HEK293 (cell line): ENCODE data around the gene VN1R2.

ENCODE experiments used
- KLF16 ChIP-seq: fragments of 450-650 bp; formaldehyde crosslinking; IDR thresholded peaks from 2 replicates; pipeline ENCODE4 v1.5.1; 2017; ENCODE audit warnings: missing biosample characterization, missing genetic modification characterization
- KLF9 ChIP-seq: fragments of 450-650 bp; formaldehyde crosslinking; IDR thresholded peaks from 2 replicates; pipeline ENCODE4 v1.5.1; 2016; ENCODE audit warnings: missing biosample characterization, missing genetic modification characterization, low read depth
- SETDB1 ChIP-seq: IDR thresholded peaks from one replicate; pipeline ENCODE4 v1.6.1; 2017; ENCODE audit warnings: mild to moderate bottlenecking, low read length, moderate library complexity, mixed read lengths; ENCODE audit not compliant: insufficient read length
- SP7 ChIP-seq: fragments of 450-650 bp; formaldehyde crosslinking; IDR thresholded peaks from 2 replicates; pipeline ENCODE4 v1.5.1; 2016; ENCODE audit warnings: missing biosample characterization, missing genetic modification characterization
- ZNF19 ChIP-seq: fragments of 450-650 bp; formaldehyde crosslinking; IDR thresholded peaks from 2 replicates; pipeline ENCODE4; 2016; ENCODE audit warnings: missing biosample characterization, missing genetic modification characterization, low read depth
- ZNF354C ChIP-seq: fragments of 450-650 bp; formaldehyde crosslinking; IDR thresholded peaks from 2 replicates; pipeline ENCODE4 v1.5.1; 2016; ENCODE audit warnings: missing biosample characterization, missing genetic modification characterization, low read depth, borderline replicate concordance
- ZNF48 ChIP-seq: fragments of 450-650 bp; formaldehyde crosslinking; IDR thresholded peaks from 2 replicates; pipeline ENCODE4 v1.5.1; 2016; ENCODE audit warnings: missing biosample characterization, missing genetic modification characterization
- ZNF624 ChIP-seq: fragments of 450-650 bp; formaldehyde crosslinking; IDR thresholded peaks from 2 replicates; pipeline ENCODE4 v1.5.1; 2017; ENCODE audit warnings: missing biosample characterization, missing genetic modification characterization
- ZNF747 ChIP-seq: fragments of 450-650 bp; formaldehyde crosslinking; IDR thresholded peaks from 2 replicates; pipeline ENCODE4 v1.5.1; 2016; ENCODE audit warnings: missing biosample characterization, missing genetic modification characterization
- ZNF830 ChIP-seq: fragments of 450-650 bp; IDR thresholded peaks from 2 replicates; pipeline ENCODE4 v1.5.0; 2018; ENCODE audit warnings: missing biosample characterization, missing genetic modification characterization, low read depth, mild to moderate bottlenecking, moderate library complexity
- ZSCAN23 ChIP-seq: fragments of 450-650 bp; formaldehyde crosslinking; IDR thresholded peaks from 2 replicates; pipeline ENCODE4 v1.5.1; 2016; ENCODE audit warnings: missing biosample characterization, missing genetic modification characterization
- TF ChIP-seq, protein P1 (sequence below): fragments of 450-650 bp; formaldehyde crosslinking; IDR thresholded peaks from 2 replicates; pipeline ENCODE4 v1.5.1; 2016; ENCODE audit warnings: missing biosample characterization, missing genetic modification characterization
- TF ChIP-seq, protein P2 (sequence below): fragments of 450-650 bp; formaldehyde crosslinking; IDR thresholded peaks from 2 replicates; pipeline ENCODE4 v1.5.1; 2016; ENCODE audit warnings: missing biosample characterization, missing genetic modification characterization
- TF ChIP-seq, protein P3 (sequence below): fragments of 450-650 bp; formaldehyde crosslinking; IDR thresholded peaks from 2 replicates; pipeline ENCODE4 v1.5.1; 2016; ENCODE audit warnings: missing biosample characterization, missing genetic modification characterization

DNA sequence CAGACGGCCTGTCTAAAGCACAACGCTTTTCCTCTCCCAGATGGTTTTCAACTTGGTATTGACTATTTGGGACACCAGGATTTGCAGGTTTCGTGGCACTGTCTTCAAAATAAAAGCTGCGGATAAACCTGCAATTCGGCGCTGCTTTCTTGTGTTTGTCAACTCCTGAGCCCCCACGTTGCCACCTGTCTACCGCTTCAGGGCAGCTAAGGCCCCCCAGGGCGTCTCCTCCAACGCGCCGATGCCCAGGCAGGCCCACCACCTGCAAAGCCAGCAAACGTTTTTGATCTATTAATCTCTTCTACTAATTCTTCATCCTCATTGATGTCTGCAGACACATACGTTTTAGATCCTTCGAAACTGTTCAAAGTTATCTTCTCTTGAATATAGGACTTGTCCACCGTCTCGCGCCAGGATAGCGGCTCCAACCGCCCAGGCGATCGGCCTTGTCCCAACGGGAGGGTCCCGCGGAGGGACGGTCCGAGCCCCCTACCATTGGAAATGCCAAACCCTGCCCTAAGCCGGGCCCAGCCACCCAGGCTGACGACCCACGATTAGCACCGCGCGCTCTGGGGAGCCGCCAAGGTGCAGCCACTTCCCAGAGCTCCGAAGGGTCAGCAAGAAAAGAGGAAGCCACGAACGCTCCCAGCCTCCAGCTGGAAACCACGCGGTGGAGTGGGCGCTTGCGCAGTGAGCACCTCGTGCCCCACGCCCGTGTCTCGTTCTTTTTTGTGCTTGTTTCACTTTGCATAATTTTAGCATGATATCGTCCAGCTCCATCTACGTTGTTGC, 32.9 kb downstream of the VN1R2 start:
- TF ChIP-seq, protein P1, sequence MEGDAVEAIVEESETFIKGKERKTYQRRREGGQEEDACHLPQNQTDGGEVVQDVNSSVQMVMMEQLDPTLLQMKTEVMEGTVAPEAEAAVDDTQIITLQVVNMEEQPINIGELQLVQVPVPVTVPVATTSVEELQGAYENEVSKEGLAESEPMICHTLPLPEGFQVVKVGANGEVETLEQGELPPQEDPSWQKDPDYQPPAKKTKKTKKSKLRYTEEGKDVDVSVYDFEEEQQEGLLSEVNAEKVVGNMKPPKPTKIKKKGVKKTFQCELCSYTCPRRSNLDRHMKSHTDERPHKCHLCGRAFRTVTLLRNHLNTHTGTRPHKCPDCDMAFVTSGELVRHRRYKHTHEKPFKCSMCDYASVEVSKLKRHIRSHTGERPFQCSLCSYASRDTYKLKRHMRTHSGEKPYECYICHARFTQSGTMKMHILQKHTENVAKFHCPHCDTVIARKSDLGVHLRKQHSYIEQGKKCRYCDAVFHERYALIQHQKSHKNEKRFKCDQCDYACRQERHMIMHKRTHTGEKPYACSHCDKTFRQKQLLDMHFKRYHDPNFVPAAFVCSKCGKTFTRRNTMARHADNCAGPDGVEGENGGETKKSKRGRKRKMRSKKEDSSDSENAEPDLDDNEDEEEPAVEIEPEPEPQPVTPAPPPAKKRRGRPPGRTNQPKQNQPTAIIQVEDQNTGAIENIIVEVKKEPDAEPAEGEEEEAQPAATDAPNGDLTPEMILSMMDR (tag by site-specific recombination): no peak
- TF ChIP-seq, protein P2, sequence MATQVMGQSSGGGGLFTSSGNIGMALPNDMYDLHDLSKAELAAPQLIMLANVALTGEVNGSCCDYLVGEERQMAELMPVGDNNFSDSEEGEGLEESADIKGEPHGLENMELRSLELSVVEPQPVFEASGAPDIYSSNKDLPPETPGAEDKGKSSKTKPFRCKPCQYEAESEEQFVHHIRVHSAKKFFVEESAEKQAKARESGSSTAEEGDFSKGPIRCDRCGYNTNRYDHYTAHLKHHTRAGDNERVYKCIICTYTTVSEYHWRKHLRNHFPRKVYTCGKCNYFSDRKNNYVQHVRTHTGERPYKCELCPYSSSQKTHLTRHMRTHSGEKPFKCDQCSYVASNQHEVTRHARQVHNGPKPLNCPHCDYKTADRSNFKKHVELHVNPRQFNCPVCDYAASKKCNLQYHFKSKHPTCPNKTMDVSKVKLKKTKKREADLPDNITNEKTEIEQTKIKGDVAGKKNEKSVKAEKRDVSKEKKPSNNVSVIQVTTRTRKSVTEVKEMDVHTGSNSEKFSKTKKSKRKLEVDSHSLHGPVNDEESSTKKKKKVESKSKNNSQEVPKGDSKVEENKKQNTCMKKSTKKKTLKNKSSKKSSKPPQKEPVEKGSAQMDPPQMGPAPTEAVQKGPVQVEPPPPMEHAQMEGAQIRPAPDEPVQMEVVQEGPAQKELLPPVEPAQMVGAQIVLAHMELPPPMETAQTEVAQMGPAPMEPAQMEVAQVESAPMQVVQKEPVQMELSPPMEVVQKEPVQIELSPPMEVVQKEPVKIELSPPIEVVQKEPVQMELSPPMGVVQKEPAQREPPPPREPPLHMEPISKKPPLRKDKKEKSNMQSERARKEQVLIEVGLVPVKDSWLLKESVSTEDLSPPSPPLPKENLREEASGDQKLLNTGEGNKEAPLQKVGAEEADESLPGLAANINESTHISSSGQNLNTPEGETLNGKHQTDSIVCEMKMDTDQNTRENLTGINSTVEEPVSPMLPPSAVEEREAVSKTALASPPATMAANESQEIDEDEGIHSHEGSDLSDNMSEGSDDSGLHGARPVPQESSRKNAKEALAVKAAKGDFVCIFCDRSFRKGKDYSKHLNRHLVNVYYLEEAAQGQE (tag by site-specific recombination): no peak
- no peak for TF ChIP-seq SP7 (tag by site-specific recombination)
- TF ChIP-seq ZNF354C: no peak
- no peak for TF ChIP-seq ZNF19
- TF ChIP-seq SETDB1: no peak
- TF ChIP-seq ZNF747 (tag by site-specific recombination): no peak
- TF ChIP-seq ZNF48 (tag by site-specific recombination): no peak
- no peak for TF ChIP-seq ZSCAN23 (tag by site-specific recombination)
- TF ChIP-seq, protein P3, sequence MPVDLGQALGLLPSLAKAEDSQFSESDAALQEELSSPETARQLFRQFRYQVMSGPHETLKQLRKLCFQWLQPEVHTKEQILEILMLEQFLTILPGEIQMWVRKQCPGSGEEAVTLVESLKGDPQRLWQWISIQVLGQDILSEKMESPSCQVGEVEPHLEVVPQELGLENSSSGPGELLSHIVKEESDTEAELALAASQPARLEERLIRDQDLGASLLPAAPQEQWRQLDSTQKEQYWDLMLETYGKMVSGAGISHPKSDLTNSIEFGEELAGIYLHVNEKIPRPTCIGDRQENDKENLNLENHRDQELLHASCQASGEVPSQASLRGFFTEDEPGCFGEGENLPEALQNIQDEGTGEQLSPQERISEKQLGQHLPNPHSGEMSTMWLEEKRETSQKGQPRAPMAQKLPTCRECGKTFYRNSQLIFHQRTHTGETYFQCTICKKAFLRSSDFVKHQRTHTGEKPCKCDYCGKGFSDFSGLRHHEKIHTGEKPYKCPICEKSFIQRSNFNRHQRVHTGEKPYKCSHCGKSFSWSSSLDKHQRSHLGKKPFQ (tag by site-specific recombination): no peak
- no peak for TF ChIP-seq ZNF624 (tag by site-specific recombination)
- no peak for TF ChIP-seq ZNF830 (tag by site-specific recombination)
- TF ChIP-seq KLF16 (tag by site-specific recombination): no peak
- no peak for TF ChIP-seq KLF9
